ENCODE data around the gene DNM1. TPM values are rescaled to one million over a fixed set of nuclear protein-coding genes. Genes with fewer than 3 reads are reported as not detected.

DNM1 gene
- total and polyA plus RNA-seq, 7 donors: 0.46 to 40.2 (median 9.3) TPM

- no peak for DNase-seq
- Histone ChIP-seq H3K4me3 (no peak overlapping the region), H3K9me3 (no peaks in the 10 kb centered on the region), H3K36me3 (no peaks in the 10 kb centered on the region), H3K27me3 (no peaks in the 10 kb centered on the region), H3K27ac (peak overlapping the region; percentile 37 to 62 (median 52)), H3K4me1 (peaks cover 0 to 19% (median 6%) of the 10 kb centered on the region in 4 donors)
- intact Hi-C loops (cut with DNase I): no loop called here
- TF ChIP-seq POLR2A (IDR thresholded peaks at IDR 0.05) (no peak), POLR2AphosphoS5 (IDR thresholded peaks at IDR 0.05) (no peak), CTCF (IDR thresholded peaks at IDR 0.05) (no peak), EP300 (IDR thresholded peaks at IDR 0.05) (no peak)
- 76 to 83% methylated on average over 21 of the region's 21 CpGs for WGBS, 2 donors
Observed at GRCh38 chr9:128214571-128215490, 11.7 kb downstream of the DNM1 start.

GRCh38 chr9:128215491-128216409 lies 12.6 kb downstream of the DNM1 start:
- Histone ChIP-seq H3K4me3 (no peak overlapping the region), H3K9me3 (no peaks in the 10 kb centered on the region), H3K27ac (peak overlapping the region; percentile 37 to 62 (median 52)), H3K4me1 (peaks cover 0 to 16% (median 6%) of the 10 kb centered on the region in 4 donors), H3K36me3 (no peaks in the 10 kb centered on the region), H3K27me3 (no peaks in the 10 kb centered on the region)
- TF ChIP-seq POLR2AphosphoS5 (IDR thresholded peaks at IDR 0.05) (peak in 1 of 4 donors; percentile 16), EP300 (IDR thresholded peaks at IDR 0.05) (no peak)
- DNase-seq: peak; percentile 82
- intact Hi-C loops (cut with DNase I): no loop called here
- WGBS, 2 donors: 71 to 73% methylated on average over 10 of the region's 10 CpGs

- H3K9me3 ChIP-seq: no peaks in the 10 kb centered on the region
- H3K4me3 ChIP-seq: no peak overlapping the region
- H3K36me3 ChIP-seq: no peaks in the 10 kb centered on the region
- intact Hi-C loops (cut with DNase I): no loop called here
- peak overlapping the region; percentile 1 to 62 (median 24) for H3K27ac ChIP-seq
- no peak for DNase-seq
- WGBS, 2 donors: 84 to 89% methylated on average over 16 of the region's 16 CpGs
- TF ChIP-seq POLR2AphosphoS5 (IDR thresholded peaks at IDR 0.05): no peak
- no peak for TF ChIP-seq CTCF (IDR thresholded peaks at IDR 0.05)
- no peak for TF ChIP-seq POLR2A (IDR thresholded peaks at IDR 0.05)
- no peak for TF ChIP-seq EP300 (IDR thresholded peaks at IDR 0.05)
- H3K4me1 ChIP-seq: peaks cover 0 to 14% (median 6%) of the 10 kb centered on the region in 4 donors
- no peaks in the 10 kb centered on the region for H3K27me3 ChIP-seq
Observed at GRCh38 chr9:128216781-128217553, 13.8 kb downstream of the DNM1 start.

- intact Hi-C loops (cut with DNase I): no loop called here
- 48 to 68% methylated on average over 11 of the region's 11 CpGs for WGBS, 2 donors
- Histone ChIP-seq H3K4me1 (peaks cover 0 to 14% (median 6%) of the 10 kb centered on the region in 4 donors), H3K9me3 (no peaks in the 10 kb centered on the region), H3K27ac (peak overlapping the region in 3 of 4 donors; percentile 21 to 68 (median 44)), H3K36me3 (no peaks in the 10 kb centered on the region), H3K27me3 (no peaks in the 10 kb centered on the region), H3K4me3 (peak overlapping the region; percentile 11 to 44 (median 36))
- TF ChIP-seq POLR2AphosphoS5 (IDR thresholded peaks at IDR 0.05): no peak
- no peak for TF ChIP-seq POLR2A (IDR thresholded peaks at IDR 0.05)
- no peak for TF ChIP-seq EP300 (IDR thresholded peaks at IDR 0.05)
- TF ChIP-seq CTCF (IDR thresholded peaks at IDR 0.05): no peak
- no peak for DNase-seq
Observed at GRCh38 chr9:128218172-128218517, 15.0 kb downstream of the DNM1 start.
